KG1 (cell line): ENCODE data around the gene SCPEP1.
"Not testable (repeated sequence)": the region's sequence is repeated elsewhere in the genome, so short reads cannot be mapped to it uniquely, and the experiment has no call there.

Experiments
- DNase-seq: peaks from one replicate; lab custom pipeline; 2025; lab: John Stamatoyannopoulos, UW

Gene SCPEP1, protein sequence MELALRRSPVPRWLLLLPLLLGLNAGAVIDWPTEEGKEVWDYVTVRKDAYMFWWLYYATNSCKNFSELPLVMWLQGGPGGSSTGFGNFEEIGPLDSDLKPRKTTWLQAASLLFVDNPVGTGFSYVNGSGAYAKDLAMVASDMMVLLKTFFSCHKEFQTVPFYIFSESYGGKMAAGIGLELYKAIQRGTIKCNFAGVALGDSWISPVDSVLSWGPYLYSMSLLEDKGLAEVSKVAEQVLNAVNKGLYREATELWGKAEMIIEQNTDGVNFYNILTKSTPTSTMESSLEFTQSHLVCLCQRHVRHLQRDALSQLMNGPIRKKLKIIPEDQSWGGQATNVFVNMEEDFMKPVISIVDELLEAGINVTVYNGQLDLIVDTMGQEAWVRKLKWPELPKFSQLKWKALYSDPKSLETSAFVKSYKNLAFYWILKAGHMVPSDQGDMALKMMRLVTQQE

DNA sequence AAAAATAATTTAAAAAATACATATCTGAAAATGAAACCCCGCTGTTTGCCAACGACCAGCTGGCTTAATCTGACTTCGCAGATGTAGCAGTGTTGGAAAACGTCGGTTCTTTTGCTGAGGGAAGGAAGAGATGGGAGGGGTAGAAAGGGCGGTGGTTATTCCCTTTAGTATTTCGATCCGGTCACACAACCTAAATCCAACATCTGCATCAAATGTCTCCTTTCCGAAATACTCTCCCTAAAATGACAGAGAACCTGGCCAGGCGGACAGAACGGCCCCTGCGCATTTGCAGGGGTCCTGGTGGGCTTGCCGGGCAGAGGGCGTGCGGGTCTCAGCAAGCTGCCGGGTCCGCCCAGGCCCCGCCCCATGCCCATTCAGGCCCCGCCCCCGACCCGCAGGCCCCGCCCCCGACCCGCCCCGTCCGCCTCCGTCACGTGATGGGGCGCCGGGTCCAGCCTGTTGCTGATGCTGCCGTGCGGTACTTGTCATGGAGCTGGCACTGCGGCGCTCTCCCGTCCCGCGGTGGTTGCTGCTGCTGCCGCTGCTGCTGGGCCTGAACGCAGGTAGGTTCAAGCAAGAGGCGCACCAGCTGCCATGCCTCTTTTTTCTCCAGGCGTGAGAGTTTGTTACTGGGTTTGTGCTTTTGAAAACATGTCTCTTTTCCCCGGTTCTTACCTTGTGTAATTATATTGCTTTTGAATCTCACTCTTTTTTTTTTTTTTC is at the start of gene SCPEP1:
Gene SCPEP1 (plus strand): TSS at position 459 of the 723 bp plus-strand sequence. CDS start 29 bp downstream, at position 488.
- peak; percentile 53 for DNase-seq

DNA sequence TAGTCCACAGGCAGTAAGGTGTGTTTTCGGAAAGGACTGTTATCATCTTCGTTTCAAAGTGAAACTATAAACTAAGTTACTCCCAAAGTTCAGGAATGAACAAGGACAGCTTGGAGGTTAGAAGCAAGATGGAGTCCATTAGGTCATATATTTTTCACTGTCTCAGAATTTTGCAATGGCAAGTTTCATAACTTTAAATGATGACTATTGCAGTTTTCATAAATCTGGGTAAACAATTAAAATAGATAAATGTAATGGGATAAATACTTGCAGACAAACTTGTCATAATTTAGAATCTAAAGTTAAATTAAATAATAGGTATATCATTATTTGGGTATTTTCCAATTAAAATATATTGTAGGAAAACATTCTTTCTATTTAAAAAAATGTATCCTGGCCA is 49.3 kb upstream of the SCPEP1 start:
- no peak for DNase-seq

DNA sequence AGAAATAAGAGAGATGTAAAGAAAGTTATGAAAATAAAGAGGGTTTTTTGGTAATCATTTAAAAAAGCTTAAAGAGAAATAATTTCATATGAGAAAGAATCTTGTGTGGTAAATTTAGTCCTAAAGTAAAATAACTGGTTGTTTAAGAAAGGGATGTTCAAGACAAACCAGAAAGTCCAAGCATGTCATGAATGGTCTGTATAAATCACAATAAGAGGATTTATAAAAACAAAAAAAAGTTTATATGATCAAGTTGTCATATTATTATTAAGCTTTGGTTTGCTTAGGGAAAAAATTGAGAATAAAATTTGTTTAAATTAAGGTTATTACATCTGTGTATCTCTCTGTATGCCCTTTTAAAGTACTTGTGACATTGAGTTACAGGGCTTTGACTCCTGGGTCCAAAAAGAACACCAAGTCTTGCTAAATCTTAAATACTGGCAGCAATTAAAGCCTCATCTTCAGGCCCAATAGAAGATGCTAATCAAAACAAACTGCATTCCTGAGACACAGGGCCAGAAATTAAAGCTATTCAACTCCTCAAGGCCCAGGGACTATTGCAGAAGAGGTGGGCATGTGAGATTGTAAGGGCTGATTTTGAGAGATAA is 48.5 kb upstream of the SCPEP1 start:
- DNase-seq: no peak

DNA sequence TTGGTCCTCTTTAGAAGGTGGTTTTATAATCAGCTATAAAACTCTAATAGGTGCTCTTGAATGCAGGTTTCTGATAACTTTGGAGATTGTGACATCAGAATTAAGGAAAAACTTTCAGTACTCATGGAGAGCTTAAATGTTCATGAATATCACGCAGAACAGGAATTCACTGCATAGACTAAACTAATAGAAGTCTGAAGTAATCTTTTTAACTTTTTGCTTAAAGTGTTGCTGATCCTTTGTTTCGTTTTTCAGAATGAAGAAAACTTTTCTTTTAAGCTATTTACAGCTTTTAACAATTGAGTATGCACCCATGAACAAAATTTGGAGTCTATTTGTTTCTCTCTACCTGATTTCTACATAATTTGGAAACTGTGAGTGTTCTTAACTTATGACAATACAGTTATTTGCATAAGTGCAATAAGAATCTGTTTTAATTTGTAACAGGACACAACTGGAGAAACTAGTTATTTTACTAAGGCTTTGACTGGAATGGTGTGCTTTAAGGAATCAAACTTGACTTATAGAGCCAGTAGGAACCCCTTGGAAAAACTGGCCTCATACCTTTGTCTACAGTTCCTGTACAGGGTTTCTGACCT is 47.1 kb upstream of the SCPEP1 start:
- DNase-seq: no peak

DNA sequence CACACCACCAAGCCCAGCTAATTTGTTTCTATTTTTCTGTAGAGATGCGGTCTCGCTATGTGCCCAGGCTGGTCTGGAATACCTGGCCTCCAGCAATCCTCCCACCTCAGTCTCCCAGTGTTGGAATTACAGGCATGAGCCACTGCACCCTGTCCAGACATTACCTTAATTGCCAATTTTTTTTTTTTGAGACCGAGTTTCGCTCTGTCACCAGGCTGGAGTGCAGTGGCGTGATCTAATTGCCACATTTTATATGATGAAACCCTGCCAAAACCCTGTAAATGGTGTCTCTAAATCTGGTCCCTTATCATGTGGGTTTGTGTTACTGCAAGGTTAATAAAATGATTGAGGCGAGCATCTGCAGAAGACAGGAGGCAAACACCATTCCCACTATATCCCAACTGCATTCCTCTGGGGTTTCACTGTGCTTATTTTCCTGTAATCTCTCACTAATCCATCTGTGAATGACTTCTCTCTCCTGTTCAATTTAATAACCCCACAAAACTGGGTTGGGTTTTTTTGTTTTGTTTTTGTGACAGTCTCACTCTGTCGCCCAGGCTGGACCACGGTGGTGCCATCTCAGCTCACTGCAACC is 44.7 kb upstream of the SCPEP1 start:
- DNase-seq: no peak

DNA sequence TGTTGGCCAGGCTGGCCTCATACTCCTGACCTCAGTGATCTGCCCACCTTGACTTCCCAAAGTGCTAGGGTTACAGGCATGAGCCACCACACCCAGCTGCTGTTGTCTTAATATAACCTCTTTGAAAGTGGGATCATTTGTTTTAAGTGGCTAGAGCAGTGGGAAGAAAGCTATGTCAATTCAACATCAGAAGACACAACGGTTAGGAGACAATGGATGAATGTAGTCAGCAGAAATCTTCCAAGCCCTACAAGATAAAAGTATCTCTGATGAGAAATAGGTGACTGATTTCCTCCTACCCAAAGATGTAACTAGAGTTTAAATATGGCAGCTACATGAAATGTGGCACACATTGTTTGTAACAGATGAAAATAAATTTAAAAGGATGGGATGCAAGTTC is 44.1 kb upstream of the SCPEP1 start:
- no peak for DNase-seq

DNA sequence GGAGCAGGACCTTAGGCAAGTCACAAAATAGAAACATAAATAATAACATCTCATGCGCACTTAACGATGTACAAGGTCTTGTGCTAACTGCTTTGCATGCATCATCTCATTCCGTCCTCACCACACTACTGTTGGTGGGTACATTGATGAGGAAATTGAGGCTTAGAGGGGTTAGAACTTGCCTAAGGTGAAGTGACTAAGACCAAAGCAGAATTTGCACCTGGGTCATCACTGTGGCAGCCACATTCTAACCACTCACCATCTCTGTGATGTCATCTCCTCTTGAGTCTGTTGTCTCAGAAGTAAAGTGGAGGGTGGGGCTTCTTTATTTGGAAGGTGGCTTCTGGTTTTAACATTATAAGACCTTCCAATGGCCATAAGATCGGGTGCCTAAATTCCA is 43.7 kb upstream of the SCPEP1 start:
- no peak for DNase-seq

DNA sequence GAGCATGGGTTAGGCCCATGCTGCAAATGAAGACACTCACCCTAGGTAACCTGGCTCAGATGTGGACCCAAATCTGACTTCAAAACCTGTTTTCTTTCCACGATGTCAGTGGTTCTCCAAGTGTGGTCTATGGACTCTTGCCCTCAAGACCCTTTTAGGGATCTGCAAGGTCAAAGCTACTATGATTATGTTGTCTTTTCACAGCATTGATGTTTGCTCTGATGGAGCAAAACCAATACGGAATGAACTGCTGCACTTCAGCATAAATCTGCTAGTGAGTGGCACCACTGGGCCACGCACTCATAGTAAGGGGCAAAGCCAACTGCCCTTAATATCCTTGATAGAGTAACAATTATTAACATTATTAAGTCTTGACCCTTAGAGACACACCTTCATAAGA is 42.5 kb upstream of the SCPEP1 start:
- no peak for DNase-seq

DNA sequence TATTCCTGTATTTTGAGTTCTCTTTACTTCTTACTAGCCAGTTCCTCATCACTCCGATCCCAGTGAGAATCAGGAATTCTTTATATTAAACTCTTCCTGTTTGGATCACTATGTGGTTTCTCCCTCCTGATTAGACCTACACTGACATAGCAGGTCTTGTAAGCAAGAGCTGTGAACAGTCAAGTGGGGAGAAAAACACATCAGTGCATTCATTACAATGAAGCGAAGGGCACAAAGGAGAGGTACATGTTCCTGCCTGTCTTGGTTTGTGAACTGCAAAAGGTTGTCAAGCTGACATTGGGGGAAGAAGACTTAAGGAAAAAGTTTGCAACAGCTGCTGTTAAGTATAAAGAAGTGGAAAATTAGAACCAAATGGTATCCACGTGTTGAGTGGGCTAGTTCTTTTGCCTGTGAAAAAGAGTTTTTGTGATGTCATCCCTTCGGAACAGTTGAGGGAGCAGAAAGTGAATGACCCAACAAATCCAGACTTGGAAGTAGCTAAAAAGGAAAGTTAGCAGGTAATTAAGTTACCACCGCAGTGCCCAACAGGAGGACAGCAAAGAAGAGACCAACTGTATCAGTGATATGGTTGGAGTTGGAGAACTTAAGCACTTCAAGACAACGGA is 41.1 kb upstream of the SCPEP1 start:
- DNase-seq: no peak

DNA sequence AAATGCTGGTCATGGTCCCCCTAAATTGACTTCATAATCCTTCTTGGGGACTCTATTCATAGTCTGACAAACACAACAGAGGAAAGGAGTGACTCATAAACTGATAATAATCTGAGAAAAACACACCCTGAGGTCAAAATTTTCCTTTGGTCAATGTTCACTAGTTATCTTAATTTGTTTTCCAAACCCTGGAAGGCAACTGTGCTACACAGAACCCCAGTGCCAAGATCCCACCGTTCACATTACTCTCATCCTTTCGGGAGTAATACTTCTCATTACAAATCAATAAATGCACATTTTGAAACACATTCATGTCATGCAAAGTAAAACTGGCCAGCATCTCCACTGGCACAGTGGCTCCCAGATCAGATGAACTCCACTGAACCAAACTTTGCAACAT is 40.2 kb upstream of the SCPEP1 start:
- DNase-seq: no peak

DNA sequence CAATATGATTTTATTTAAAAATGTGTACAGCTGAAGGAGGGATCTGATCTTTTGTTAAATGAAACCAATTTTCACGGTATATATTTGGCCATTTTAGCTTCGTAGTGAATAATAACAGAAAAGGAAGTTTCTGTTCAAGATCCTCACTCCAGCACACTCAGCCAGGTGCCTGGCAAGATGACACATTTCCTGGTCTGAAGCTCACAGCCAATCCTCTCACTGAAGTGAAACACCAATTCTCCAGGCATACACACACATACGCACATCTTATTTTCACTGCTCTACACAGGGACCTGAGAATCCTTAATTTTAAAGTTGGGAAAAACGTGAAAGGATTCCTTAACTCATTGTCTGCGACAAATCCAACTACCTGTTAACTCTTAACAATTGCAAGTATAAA is 39.7 kb upstream of the SCPEP1 start:
- not testable (repeated sequence) for DNase-seq

DNA sequence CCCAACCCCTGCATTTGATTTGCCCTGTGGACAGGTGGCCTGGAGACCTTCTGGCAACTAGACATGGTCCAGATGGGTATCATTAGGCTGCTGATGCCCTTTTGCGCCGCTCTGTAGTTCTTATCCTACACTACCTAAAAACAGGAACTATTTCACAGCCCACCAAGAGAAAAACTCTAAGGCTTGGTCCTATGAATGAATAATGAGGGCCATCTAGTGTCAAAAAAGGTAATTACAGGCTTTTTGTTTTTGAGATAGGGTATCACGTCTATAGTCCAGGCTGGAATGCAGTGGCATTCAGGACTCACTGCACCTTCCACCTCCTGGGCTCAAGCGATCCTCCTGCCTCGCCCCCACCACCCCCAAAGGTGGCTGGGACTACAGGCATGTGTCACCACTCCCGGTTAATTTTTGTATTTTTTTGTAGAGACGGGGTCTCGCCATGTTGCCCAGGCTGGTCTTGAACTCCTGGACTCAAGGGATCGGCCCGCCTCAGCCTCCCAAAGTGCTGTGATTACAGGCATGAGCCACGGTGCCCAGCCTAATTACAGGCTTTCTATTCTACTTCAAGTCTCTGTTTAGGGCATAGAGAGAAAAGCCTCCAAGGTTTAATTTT is 38.0 kb upstream of the SCPEP1 start:
- DNase-seq: peak; percentile 53

DNA sequence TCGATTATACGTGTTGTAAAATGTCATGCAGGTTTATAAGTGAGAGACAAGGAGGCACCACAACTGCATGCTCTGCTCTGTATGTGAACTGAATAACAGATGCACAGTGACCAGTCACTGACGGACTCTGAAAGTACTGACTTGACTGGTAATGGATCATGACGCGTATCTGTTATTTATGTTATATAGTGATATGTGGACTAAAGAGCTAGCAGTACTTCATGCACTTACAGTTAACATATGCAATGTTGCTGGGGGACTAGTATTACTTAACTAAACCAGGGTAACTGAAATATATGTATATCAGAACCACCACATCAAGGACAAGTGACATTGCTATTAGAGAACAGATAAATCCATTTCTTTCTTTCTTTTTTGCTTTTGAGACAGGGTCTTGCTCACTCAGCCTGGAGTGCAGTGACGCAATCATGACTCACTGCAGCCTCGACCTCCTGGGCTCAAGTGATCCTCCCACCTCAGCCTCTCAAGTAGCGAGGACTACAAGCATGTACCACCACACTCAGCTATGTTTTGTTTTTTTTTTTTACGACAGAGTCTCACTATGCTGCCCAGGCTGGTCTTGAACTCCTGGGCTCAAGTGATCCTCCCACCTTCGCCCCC is 34.3 kb upstream of the SCPEP1 start:
- DNase-seq: no peak

DNA sequence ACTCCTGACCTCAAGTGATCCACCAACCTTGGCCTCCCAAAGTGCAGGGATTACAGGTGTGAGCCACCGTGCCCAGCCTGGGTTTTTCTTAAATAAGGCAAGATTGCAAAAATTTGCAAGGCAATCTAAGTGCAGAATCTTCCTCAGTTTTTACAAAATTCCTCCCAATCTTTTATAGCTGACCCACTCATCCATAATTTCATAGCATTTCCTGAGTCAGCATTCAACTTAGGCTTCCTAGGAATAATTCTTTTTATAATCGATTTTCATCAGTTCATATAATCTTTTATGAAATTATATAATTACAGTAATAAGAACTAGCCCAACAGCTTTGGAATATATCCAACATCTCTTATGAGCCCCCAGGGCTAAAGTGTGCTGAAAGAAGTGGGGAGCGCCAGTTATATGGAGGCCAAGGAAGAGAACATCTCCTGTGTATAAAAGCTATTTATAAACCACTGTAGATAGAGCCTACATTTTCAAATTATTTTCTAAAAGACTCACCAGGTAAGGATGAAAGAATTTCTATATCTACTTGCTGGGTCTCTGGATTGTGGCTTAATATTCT is 31.9 kb upstream of the SCPEP1 start:
- no peak for DNase-seq

DNA sequence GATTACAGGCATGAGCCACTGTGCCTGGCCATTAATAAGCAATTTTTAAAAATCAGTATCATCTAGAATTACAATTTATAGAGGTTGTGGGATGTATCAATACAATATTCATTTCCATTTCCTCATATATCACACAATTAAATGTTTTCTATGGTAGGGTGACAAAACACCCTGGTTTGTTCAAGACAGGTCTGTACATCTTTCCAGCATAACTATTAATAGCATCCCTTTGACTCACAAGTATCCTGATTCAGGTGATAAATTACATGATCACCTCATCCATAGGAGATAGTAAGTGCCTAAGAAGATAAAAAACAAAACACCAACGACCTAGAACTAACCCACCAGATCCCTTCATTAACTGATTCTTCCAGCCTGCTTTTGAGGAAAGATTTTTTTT is 30.2 kb upstream of the SCPEP1 start:
- DNase-seq: no peak

DNA sequence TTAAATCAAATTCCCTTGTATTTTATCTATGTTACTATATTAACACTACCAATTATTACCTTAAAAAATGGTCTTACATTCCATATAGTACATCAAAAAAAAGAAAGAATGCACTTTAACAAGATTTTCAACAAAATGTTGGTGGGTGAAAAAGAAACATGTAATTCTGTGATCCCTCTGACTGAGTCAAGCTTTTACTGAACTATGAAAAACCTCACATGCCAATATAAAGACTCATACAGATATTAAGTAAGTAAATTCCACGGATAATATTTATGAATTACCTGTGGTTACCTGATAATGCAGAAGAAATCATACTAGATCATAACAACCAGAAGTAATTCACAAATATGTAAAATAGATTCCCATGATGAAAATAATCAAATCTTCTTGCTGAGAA is 29.4 kb upstream of the SCPEP1 start:
- no peak for DNase-seq

DNA sequence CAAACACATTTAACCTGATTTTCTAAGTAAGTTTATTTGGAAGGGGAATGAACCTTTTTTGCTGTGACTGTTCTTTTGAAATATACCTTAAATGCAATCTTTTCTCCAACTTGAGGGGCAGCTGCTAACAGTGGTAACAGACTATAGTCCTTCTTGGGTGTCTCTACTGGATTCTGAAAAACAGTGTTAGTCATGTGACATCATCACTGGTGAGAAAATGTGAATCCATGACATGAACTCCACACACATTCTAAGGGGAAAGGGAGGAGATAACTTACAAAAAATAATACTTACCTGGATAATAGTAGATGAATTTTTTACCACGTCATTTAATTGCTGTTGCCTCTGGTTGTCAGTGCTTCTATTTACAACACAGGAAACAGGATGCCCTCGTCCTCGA is 28.3 kb upstream of the SCPEP1 start:
- no peak for DNase-seq

DNA sequence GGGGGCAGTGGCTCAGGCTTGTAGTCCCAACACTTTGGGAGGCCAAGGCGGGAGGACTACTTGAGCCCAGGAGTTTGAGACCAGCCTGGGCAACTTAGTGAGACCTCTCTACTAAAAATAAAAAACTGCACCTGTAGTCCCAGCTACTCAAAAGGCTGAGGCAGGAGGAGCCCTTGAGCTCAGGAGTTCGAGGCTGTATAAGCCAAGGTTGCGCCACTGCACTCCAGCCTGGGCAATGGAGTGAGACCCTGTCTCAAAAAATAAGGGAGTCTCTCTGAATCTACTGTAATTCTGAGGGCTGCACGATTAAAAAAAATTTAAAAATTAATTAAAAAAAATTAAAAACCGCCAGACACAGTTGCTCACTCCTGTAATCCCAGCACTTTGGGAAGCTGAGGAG is 20.9 kb upstream of the SCPEP1 start:
- no peak for DNase-seq

DNA sequence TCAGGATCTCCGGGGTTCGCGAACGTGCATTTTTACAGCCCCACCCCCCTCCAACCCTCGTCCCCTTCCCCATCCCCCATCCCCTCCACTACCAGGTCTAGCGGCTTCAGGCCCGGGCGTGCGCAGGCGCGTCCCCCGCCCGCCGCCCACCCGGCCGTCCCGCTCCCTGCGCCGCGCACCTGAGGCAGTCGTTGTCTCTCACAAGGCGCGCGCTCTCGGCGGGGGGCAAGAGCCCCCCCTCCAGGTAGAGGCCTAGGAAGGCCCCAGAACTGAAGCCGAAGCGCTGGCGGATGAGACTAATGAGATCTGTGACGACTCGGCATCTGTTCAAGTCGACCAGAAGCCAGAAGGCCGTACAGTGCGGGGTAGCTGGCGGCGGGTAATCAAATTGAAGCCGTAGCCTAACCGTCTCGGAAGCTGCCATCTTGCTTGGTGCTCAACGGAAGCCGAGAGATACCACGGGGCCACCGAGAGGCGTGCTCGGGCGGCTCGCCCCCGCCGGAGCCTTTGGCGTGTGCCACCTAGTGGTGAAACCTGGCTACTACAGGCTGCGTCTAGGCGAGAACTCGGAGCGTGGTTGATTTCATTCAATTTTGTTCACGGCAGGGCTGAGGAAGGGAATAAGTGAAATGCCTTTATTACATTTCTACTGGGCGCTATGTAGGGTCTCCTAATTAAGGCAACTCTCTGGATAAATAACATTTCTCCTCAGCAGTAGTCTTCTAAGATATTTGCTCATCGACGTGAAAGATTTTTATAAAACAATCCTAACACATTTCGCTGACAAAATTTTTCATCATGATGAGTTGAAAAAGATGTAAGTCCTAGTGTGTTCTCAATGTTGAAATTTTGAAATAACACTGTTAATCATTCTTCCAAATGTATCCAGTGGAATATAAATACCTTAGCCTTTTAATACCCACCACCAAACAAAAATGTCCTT is 17.1 kb upstream of the SCPEP1 start, which contains the start of gene COIL:
Gene COIL (minus strand): TSS at position 455 of the 943 bp plus-strand sequence. CDS start 31 bp downstream, at position 424.
- peak; percentile 89 for DNase-seq
